SK-N-SH (cell line): ENCODE results near the gene PFAS. TPM values are rescaled to one million over a fixed set of nuclear protein-coding genes. Genes with fewer than 3 reads are reported as not detected.
"Not testable (repeated sequence)": the region's sequence is repeated elsewhere in the genome, so short reads cannot be mapped to it uniquely, and the experiment has no call there.

Experiments used
- CTCF ChIA-PET: fragments of 300-600, 350-600 bp; formaldehyde crosslinking; extraction: SDS; loops from one replicate; lab custom pipeline; 2021; lab: Yijun Ruan, JAX
- POLR2A ChIA-PET: fragments of 350-600 bp; sonication (Branson Sonifier 250); formaldehyde crosslinking; extraction: SDS; loops from one replicate; lab custom pipeline; 2020; ENCODE audit warnings: antibody characterized with exemption, inconsistent platforms; lab: Yijun Ruan, JAX
- DNase-seq: peaks from one replicate; pipeline ENCODE4 v3.0.0; 2012
- H2AFZ ChIP-seq: fragments of 200-600 bp; sonication (generic); 2 replicates; pipeline ENCODE4 v1.8.1; 2016; ENCODE audit warnings: antibody characterized with exemption, mild to moderate bottlenecking, low read depth
- H3F3A ChIP-seq: fragments of 200-600 bp; sonication (generic); replicated peaks from 2 replicates; pipeline ENCODE3; 2016; ENCODE audit warnings: antibody characterized with exemption, mild to moderate bottlenecking; ENCODE audit not compliant: insufficient read depth
- H3K27ac ChIP-seq, 2 experiments: fragments of 200-500 bp in 1 of 2; fragments of 200-600 bp in 1 of 2; sonication (Bioruptor generic) in 1 of 2; sonication (generic), shearing (Covaris generic) in 1 of 2; 2 replicates each; pipeline versions ENCODE4 v1.5.1 to v1.6.1; 2014 to 2016; ENCODE audit warnings: low read depth in 2 of 2, inconsistent platforms in 1 of 2, low read length in 1 of 2, mild to moderate bottlenecking in 1 of 2, mixed read lengths in 1 of 2
- H3K27me3 ChIP-seq: fragments of 200-600 bp; sonication (generic), shearing (Covaris generic); 2 replicates; pipeline ENCODE4 v1.6.1; 2016; ENCODE audit warnings: mixed run types; ENCODE audit not compliant: insufficient read depth
- H3K36me3 ChIP-seq, 2 experiments: fragments of 200-500 bp in 1 of 2; fragments of 200-600 bp in 1 of 2; sonication (Bioruptor generic) in 1 of 2; sonication (generic) in 1 of 2; replicated peaks in 1 of 2; 2 replicates each; pipeline versions ENCODE3 to v1.5.1; 2014 to 2016; ENCODE audit warnings: low read length in 1 of 2, mild to moderate bottlenecking in 1 of 2; ENCODE audit not compliant: insufficient read depth in 2 of 2, control insufficient read depth in 1 of 2
- H3K4me1 ChIP-seq, 2 experiments: fragments of 200-500 bp in 1 of 2; fragments of 200-600 bp in 1 of 2; sonication (Bioruptor generic) in 1 of 2; sonication (generic), shearing (Covaris generic) in 1 of 2; 2 replicates each; pipeline versions ENCODE4 v1.5.1 to v1.6.1; 2014 to 2016; ENCODE audit warnings: low read depth in 1 of 2, low read length in 1 of 2, mixed run types in 1 of 2; ENCODE audit not compliant: insufficient read depth in 2 of 2, control insufficient read depth in 1 of 2
- H3K4me2 ChIP-seq: fragments of 200-600 bp; sonication (generic), shearing (Covaris generic); 2 replicates; pipeline ENCODE4 v1.6.1; 2017; ENCODE audit warnings: mixed run types
- H3K4me3 ChIP-seq, 2 experiments: fragments of 200-500 bp in 1 of 2; fragments of 200-600 bp in 1 of 2; sonication (Bioruptor generic) in 1 of 2; sonication (generic), shearing (Covaris generic) in 1 of 2; 2 replicates each; pipeline versions ENCODE4 v1.5.1 to v1.8.1; 2014 to 2016; ENCODE audit warnings: low read depth in 2 of 2, inconsistent platforms in 1 of 2, low read length in 1 of 2, mild to moderate bottlenecking in 1 of 2, mixed read lengths in 1 of 2, moderate library complexity in 1 of 2
- H3K79me2 ChIP-seq: fragments of 200-600 bp; sonication (generic); 2 replicates; pipeline ENCODE4 v1.8.1; 2017; ENCODE audit warnings: mild to moderate bottlenecking; ENCODE audit not compliant: insufficient read depth
- H3K9ac ChIP-seq: fragments of 200-600 bp; sonication (generic); 2 replicates; pipeline ENCODE4 v1.6.1; 2017; ENCODE audit warnings: mixed run types
- H3K9me2 ChIP-seq: fragments of 200-600 bp; sonication (generic); 2 replicates; pipeline ENCODE4 v1.6.1; 2017; ENCODE audit warnings: mixed run types
- H3K9me3 ChIP-seq: fragments of 200-600 bp; sonication (generic); 2 replicates; pipeline ENCODE4 v1.6.1; 2017; ENCODE audit warnings: mixed run types, mild to moderate bottlenecking, moderate library complexity
- H4K20me1 ChIP-seq: fragments of 200-600 bp; sonication (generic); 2 replicates; pipeline ENCODE4 v1.6.1; 2017; ENCODE audit warnings: mild to moderate bottlenecking, mixed run types; ENCODE audit not compliant: insufficient read depth
- EP300 ChIP-seq, 2 experiments: IDR thresholded peaks; 2 replicates each; pipeline versions ENCODE4 v1.4.0 to v1.6.1; 2012; ENCODE audit warnings: borderline replicate concordance in 1 of 2, low read depth in 1 of 2, low read length in 1 of 2
- FOSL2 ChIP-seq: IDR thresholded peaks from 2 replicates; pipeline ENCODE4 v1.4.0; 2012; ENCODE audit warnings: low read depth, mild to moderate bottlenecking, moderate library complexity, borderline replicate concordance
- GABPA ChIP-seq: IDR thresholded peaks from 2 replicates; pipeline ENCODE4 v1.4.0; 2012; ENCODE audit warnings: low read depth, mild to moderate bottlenecking
- GATA2 ChIP-seq: sonication (generic); formaldehyde crosslinking; IDR thresholded peaks from 2 replicates; pipeline ENCODE4 v1.5.0; 2020; ENCODE audit warnings: mild to moderate bottlenecking, missing genetic modification reagents
- MEF2A ChIP-seq: IDR thresholded peaks from 2 replicates; pipeline ENCODE4 v1.4.0; 2012; ENCODE audit warnings: low read depth, borderline replicate concordance
- MXI1 ChIP-seq: IDR thresholded peaks from 2 replicates; pipeline ENCODE4 v1.6.1; 2012; ENCODE audit warnings: mild to moderate bottlenecking, low read depth, low read length, improper control_type of control experiment
- NFIC ChIP-seq: IDR thresholded peaks from 2 replicates; pipeline ENCODE4 v1.4.0; 2012; ENCODE audit warnings: borderline replicate concordance
- NRF1 ChIP-seq: IDR thresholded peaks from 2 replicates; pipeline ENCODE4 v1.6.1; 2012; ENCODE audit warnings: low read depth, mild to moderate bottlenecking, low read length
- RCOR1 ChIP-seq: fragments of 150-350 bp; IDR thresholded peaks from 2 replicates; pipeline ENCODE4 v1.6.1; 2017; ENCODE audit warnings: antibody characterized with exemption, low read length
- SIN3A ChIP-seq: IDR thresholded peaks from 2 replicates; pipeline ENCODE4 v1.6.1; 2012; ENCODE audit warnings: low read depth, mild to moderate bottlenecking, low read length, moderate library complexity, borderline replicate concordance
- TEAD4 ChIP-seq: IDR thresholded peaks from 2 replicates; pipeline ENCODE4 v1.4.0; 2012; ENCODE audit warnings: mild to moderate bottlenecking, borderline replicate concordance; ENCODE audit not compliant: insufficient read depth
- YY1 ChIP-seq: IDR thresholded peaks from 2 replicates; pipeline ENCODE4 v1.4.0; 2012; ENCODE audit warnings: low read depth, mild to moderate bottlenecking
- WGBS: methylation state at CpG from one replicate; pipeline ENCODE4 v1.1.6; 2017; ENCODE audit warnings: low lambda C conversion rate; 5-methylcytosine and 5-hydroxymethylcytosine counted together
- polyA plus RNA-seq, 3 experiments: library from polyadenylated mRNA; depleted of rRNA; stranded (reverse); fragments of >200 nt; gene quantifications; 2 replicates each; pipeline ENCODE4 v1.2.3, GENCODE V29; 2012
- TF ChIP-seq, protein P1 (sequence below): fragments of 150-350 bp; IDR thresholded peaks from 2 replicates; pipeline ENCODE4 v1.6.1; 2016; ENCODE audit warnings: mild to moderate bottlenecking, low read depth, low read length
- TF ChIP-seq, protein P2 (sequence below): IDR thresholded peaks from 2 replicates; pipeline ENCODE4 v1.4.0; 2012; ENCODE audit warnings: low read depth, borderline replicate concordance
- TF ChIP-seq, protein P3 (sequence below): IDR thresholded peaks from 2 replicates; pipeline ENCODE4 v1.4.0; 2012; ENCODE audit warnings: low read depth
- TF ChIP-seq, protein P4 (sequence below): IDR thresholded peaks from 2 replicates; pipeline ENCODE4; 2012

PFAS gene
- polyA plus RNA-seq, 1 of the 3 experiments (the other 2 are of a cell fraction): 22.4 TPM

DNA sequence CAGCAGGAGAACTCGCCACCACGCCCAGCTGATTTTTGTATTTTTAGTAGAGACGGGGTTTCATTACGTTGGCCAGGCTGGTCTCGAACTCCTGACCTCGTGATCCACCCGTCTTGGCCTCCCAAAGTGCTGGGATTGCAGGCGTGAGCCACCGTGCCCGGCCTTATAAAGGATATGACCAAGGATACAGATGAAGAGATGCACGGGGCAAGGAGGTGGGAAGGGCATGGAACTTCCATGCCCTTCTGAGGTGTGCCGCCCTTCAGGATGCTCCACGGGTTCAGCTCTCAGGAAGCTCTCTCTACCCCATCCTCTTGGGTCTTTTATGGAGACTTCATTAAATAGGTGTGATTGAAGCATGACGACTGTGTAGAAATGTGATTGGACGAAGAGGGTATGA is 35.1 kb upstream of the PFAS start:
- H3K4me2 ChIP-seq, H3K9ac ChIP-seq, H3K9me2 ChIP-seq, H3K36me3 ChIP-seq, POLR2A ChIA-PET, H2AFZ ChIP-seq, H3K4me3 ChIP-seq, H3K4me1 ChIP-seq, H3K27ac ChIP-seq, H3K27me3 ChIP-seq, DNase-seq, H3K9me3 ChIP-seq, H4K20me1 ChIP-seq: not testable (repeated sequence)
- CTCF ChIA-PET: interaction anchor here (1.1 to 1.3 kb wide), 2 partner anchors 13 to 87 kb away, joined by 3 read pairs; no protein-coding TSS in a partner anchor
- WGBS: 84% methylated on average over 15 of the region's 15 CpGs
- Histone ChIP-seq H3F3A (peaks cover 24% of the 10 kb centered on the region), H3K79me2 (peaks cover 14% of the 10 kb centered on the region)

DNA sequence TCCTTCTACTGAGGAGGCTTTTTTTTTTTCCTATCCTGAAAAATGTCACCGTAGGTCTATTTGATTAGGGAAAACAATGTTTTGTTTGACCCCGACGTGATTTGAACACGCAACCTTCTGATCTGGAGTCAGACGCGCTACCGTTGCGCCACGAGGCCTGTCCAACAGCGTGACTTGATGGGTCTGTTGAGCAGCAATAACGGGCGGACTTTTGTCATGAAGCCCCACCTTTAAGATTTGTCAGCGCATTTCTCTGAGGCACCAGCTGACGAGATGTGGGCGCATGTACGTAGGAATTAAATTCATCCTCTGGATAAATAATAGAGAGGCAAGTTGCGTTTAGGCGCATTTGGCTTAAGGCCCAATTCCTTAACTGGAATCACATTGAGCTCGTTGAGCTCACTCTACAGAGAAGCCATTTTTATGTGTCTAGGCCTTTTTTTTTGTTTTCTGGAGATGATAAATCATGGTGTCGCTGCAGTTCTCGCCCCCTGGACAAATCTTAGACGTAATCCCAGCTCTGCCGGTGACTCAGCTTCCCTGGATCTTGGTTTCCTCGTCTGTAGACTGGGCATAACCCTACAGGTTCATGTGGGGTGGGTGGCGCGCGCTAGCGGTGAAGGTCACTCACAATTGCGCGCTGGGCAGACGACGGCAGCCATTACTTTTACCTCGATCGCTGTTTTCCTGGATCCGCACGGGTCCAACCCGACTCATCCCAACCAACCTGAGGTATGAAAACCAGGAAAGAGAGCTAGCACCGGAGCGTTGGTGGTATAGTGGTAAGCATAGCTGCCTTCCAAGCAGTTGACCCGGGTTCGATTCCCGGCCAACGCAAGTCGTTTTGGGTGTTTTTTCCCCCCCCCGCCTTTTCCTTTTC is 28.1 kb upstream of the PFAS start:
- Histone ChIP-seq H3K9me3 (no peaks in the 10 kb centered on the region), H3K27ac (peak overlapping the region; percentile 92 to 95), H3K36me3 (no peaks in the 10 kb centered on the region), H4K20me1 (0 out of 2 replicates have a peak, but pooled peaks cover 4% of the 10 kb centered on the region), H3K9ac (peak overlapping the region; percentile 89), H3K4me1 (peaks cover 8 to 13% of the 10 kb centered on the region in 2 experiments; a peak in 2 of 4 replicates), H3K4me2 (peak overlapping the region; percentile 98), H3K4me3 (peak overlapping the region; percentile 83 to 86), H3F3A (peaks cover 47% of the 10 kb centered on the region), H3K79me2 (no peaks in the 10 kb centered on the region), H3K9me2 (no peaks in the 10 kb centered on the region), H3K27me3 (no peaks in the 10 kb centered on the region), H2AFZ (peak overlapping the region; percentile 89)
- WGBS: 2% methylated on average over 44 of the region's 45 CpGs
- DNase-seq: peak; percentile 73
- POLR2A ChIA-PET: interaction anchor here (0.9 to 2.8 kb wide), 9 partner anchors 9 to 102 kb away, joined by 3 to 14 read pairs (median 8); partner anchors contain the start of genes BORCS6 and RANGRF
- CTCF ChIA-PET: interaction anchor here (1.0 to 6.5 kb wide), 13 partner anchors 8 to 231 kb away, joined by 3 to 55 read pairs (median 5); partner anchors contain the start of genes ALOXE3, BORCS6, HES7 and KRABD2
- peak; percentile 89 for TF ChIP-seq YY1
- no peak for TF ChIP-seq NRF1
- TF ChIP-seq, protein P1, sequence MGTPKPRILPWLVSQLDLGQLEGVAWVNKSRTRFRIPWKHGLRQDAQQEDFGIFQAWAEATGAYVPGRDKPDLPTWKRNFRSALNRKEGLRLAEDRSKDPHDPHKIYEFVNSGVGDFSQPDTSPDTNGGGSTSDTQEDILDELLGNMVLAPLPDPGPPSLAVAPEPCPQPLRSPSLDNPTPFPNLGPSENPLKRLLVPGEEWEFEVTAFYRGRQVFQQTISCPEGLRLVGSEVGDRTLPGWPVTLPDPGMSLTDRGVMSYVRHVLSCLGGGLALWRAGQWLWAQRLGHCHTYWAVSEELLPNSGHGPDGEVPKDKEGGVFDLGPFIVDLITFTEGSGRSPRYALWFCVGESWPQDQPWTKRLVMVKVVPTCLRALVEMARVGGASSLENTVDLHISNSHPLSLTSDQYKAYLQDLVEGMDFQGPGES: no peak
- TF ChIP-seq, protein P2, sequence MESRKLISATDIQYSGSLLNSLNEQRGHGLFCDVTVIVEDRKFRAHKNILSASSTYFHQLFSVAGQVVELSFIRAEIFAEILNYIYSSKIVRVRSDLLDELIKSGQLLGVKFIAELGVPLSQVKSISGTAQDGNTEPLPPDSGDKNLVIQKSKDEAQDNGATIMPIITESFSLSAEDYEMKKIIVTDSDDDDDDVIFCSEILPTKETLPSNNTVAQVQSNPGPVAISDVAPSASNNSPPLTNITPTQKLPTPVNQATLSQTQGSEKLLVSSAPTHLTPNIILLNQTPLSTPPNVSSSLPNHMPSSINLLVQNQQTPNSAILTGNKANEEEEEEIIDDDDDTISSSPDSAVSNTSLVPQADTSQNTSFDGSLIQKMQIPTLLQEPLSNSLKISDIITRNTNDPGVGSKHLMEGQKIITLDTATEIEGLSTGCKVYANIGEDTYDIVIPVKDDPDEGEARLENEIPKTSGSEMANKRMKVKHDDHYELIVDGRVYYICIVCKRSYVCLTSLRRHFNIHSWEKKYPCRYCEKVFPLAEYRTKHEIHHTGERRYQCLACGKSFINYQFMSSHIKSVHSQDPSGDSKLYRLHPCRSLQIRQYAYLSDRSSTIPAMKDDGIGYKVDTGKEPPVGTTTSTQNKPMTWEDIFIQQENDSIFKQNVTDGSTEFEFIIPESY: no peak
- no peak for TF ChIP-seq SIN3A
- peak; percentile 92 for TF ChIP-seq TEAD4
- TF ChIP-seq MXI1: peak; percentile 79
- TF ChIP-seq, protein P3, sequence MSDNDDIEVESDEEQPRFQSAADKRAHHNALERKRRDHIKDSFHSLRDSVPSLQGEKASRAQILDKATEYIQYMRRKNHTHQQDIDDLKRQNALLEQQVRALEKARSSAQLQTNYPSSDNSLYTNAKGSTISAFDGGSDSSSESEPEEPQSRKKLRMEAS: peak; percentile 32; the same call in 1 of the 2 replicates
- 0 out of 2 replicates have a peak, but pooled peaks have one; percentile 12 for TF ChIP-seq GABPA
- peak; percentile 68; the same call in 1 of the 2 replicates for TF ChIP-seq FOSL2
- 0 out of 2 replicates have a peak, but pooled peaks have one; percentile 45 for TF ChIP-seq RCOR1
- no peak for TF ChIP-seq MEF2A
- 0 out of 4 replicates have a peak, but pooled peaks of 1 of the 2 experiments have one; percentile 30 for TF ChIP-seq EP300 (IDR thresholded peaks at IDR 0.05; ENCODE audit: borderline replicate concordance in 1 of 2, low read depth in 1 of 2, low read length in 1 of 2)
- TF ChIP-seq, protein P4, sequence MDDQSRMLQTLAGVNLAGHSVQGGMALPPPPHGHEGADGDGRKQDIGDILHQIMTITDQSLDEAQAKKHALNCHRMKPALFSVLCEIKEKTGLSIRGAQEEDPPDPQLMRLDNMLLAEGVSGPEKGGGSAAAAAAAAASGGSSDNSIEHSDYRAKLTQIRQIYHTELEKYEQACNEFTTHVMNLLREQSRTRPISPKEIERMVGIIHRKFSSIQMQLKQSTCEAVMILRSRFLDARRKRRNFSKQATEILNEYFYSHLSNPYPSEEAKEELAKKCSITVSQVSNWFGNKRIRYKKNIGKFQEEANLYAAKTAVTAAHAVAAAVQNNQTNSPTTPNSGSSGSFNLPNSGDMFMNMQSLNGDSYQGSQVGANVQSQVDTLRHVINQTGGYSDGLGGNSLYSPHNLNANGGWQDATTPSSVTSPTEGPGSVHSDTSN: peak; percentile 36; the same call in 1 of the 2 replicates
- TF ChIP-seq NFIC: peak; percentile 43; the same call in 1 of the 2 replicates
- no peak for TF ChIP-seq GATA2 (CRISPR knock-in tag)
